ENCODE data around the gene ZBTB20.

ZBTB20 gene

DNA sequence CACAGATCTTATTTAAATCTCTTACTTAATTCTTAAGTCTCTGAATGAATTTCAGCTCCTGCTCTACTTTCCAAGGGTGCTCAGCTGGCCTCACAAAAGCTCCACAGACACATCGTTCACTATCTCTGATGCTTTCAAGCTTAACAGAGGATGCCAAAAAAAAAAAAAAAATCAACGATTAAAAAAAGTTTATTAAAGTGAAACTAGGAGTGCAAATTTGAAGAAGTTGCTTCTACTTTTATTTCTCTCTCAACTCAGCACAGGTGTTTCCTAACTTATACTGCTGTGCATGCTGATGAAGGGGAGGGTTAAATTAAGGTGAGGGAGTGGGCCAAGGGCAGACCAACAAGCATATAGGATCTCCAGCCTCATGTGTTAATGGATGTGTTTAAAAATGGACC is 696.0 kb downstream of the ZBTB20 start:
- peak in 4 of 51 donors; percentile 10 to 78 (median 20) for DNase-seq

DNA sequence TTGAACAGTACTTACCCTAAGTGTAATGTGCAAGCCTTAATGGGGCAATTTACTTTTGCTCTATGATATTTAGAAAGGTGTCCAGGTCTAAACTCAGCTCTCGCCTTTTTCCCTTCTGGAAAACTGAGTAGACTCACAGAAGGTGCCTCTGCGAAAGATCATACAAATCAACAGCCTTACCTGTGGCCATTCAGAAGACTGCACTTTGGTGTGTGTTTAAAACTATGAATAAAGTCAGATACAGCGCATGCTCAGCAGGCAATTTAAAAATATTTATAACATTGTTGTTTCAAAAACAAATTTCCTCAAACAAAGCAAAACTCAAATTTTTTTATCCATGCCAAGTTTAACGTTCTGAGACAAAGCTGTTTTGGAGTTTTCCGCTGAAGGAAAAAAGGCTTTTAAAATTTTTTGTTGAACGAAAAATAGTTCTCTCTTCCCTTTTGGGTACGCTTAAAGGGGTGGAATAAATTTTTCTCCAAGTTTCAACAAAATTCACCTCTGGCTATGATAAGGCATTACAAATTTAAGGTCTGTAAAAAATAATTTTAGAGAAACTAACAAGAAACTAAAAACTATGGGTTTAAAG is 697.0 kb downstream of the ZBTB20 start:
- DNase-seq = peak in 2 of 51 donors; percentile 22 to 75

DNA sequence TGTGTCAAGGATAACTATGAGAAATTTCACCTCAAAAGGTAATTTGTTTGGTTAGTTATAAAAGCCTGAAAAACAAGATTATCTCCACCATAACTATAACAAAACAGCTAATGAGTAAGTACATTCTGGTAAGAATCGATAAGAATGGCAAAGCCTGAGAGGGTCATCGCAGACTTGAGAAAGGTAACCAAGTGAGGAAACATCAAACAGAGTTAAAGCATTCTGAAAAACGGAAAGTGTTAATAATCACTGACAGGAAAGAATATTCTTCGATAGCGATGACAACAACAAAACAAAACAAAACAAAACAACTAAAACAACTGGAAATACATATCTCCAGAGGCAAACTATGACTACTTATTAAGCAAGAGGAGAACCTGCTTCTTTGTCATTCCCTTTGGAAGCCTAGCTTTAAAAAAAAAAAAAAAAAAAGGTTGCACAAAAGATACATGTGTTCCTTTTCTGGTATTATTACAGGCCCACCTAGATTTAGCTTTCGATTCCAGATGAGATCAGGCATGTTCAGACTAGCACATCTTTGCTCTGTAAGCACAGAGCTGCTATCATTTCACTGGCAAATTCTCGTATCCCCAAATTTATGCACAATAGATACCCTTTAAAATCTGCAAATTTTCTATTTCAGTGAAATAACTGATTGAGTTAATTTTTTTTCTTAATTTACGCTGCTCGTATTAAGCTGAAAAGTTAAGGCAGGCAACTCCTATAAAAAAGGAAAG is 697.6 kb downstream of the ZBTB20 start:
- no peak for DNase-seq

GRCh38 chr3:114447950-114448479 is 699.1 kb downstream of the ZBTB20 start:
- DNase-seq = peak in 4 of 51 donors; percentile 5 to 70 (median 12)

DNA sequence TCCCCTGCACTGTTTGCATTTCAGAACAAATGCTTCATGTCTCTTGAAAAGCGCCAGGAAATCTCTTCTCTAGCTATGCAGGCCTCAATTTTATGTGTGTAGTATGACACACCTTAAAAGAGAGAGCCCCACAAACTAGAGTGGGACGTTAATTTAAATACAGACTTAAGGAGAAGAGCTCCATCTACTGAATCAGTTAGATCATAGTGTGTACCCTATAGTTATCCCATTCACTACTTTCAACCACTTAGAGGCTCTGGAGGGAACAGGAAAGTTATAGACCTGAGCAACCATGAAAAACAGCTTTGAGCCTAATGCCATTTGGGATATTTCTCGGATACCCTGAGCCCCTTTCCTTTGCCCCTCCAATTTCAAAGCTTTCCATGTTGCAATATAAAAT is 699.5 kb downstream of the ZBTB20 start:
- DNase-seq = peak in 1 of 51 donors; percentile 70

- peak in 7 of 51 donors; percentile 3 to 53 (median 17) for DNase-seq
Observed at GRCh38 chr3:114446600-114446999, 700.5 kb downstream of the ZBTB20 start.

GRCh38 chr3:114445233-114445632 is 701.9 kb downstream of the ZBTB20 start:
- no peak for DNase-seq

DNA sequence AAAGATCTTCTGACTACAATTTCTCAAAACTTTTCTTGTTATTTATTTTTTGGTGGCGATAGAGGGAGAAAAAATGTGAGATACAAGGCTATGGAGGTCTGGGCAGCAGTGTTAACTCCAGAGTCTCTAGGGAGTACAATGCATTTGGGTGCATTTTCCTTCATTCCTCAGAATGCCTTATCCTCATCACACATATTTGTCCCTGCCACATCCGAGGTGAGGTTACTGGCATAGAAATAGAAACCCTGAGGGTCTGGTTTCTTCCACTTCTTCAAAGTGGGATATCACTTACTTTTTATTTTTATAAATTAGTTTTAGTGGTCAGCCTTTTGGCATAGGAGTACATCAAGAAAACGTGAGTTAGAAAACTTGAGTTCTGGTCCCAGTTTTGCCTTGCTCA is 702.9 kb downstream of the ZBTB20 start:
- DNase-seq = no peak

DNA sequence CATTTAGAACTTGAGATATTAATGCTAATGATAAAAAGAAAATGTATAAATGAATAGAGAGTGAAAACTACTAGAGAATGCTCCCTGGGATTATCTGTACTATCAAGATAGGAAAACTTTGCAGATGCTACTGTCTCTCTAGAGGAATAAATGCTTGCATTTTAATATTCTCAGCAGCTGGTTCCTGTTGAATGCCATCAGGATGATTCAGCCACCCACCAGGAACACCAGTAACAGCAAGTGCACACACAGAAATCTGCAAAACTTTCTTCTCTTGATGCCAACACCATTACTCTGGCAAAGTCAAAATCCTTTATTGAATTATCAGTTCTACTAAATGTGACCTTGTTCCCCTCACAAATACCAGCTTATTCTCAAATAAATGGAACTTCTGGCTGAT is 704.8 kb downstream of the ZBTB20 start:
- DNase-seq = peak in 1 of 51 donors; percentile 67

GRCh38 chr3:114441386-114441785 is 705.7 kb downstream of the ZBTB20 start:
- DNase-seq = peak in 8 of 51 donors; percentile 11 to 52 (median 24)

GRCh38 chr3:114440700-114441099 is 706.4 kb downstream of the ZBTB20 start:
- DNase-seq = no peak

GRCh38 chr3:114439284-114439683 is 707.8 kb downstream of the ZBTB20 start:
- no peak for DNase-seq

DNA sequence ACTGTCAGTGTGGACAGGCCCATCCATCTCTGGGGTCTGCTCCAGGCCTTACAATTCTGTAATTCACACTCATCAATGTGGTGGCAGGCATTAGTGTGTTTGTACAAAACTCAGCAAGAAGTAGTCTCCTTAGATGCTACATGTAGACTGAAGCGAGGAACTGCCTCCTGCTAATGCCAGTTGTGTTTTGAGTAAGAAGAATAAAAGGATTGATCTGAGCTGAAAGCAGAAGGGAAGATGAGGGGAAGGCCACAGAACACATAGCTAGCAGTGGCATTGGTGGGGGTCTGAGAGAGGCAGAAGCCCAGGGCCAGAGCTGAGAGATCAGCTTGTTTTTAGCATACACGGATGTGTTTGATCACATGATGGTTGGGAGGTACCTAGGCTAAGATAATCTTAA is 709.2 kb downstream of the ZBTB20 start:
- DNase-seq = no peak

GRCh38 chr3:114436182-114436581 is 710.9 kb downstream of the ZBTB20 start:
- no peak for DNase-seq

DNA sequence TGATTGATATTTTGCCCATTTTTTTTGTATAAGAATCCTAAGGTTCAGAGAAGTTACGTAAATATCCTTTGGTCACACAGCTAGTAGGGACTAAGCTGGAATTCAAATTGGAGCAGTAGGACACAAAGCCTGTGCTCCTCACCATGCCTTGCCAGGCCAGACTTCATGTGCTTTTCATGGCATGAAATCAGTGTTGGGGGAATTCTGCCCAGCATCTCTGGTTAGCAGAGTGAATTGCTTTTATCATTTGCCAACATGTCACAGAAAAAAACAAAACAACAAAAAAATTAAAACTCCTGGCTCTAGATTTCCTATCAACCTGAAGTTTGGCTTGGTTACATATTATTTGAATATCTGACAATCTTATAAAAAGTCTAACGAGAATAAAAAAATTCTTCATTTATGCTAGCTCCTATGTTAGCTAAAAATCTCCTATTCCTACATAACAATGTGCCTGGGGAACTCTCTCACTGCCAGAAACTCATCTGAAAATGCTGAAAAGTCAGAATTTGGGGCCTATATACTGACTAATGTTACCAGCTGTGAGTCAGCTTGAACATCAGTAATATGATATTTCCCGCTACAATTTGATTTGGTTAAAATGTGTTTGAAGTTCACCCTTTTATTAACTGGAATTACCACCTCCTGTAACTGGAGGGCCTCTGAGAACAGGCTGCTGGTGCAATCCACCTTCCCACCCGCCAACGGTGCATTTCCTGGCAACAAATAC is 711.5 kb downstream of the ZBTB20 start:
- DNase-seq = no peak

GRCh38 chr3:114432310-114432709 is 714.8 kb downstream of the ZBTB20 start:
- DNase-seq = no peak

DNA sequence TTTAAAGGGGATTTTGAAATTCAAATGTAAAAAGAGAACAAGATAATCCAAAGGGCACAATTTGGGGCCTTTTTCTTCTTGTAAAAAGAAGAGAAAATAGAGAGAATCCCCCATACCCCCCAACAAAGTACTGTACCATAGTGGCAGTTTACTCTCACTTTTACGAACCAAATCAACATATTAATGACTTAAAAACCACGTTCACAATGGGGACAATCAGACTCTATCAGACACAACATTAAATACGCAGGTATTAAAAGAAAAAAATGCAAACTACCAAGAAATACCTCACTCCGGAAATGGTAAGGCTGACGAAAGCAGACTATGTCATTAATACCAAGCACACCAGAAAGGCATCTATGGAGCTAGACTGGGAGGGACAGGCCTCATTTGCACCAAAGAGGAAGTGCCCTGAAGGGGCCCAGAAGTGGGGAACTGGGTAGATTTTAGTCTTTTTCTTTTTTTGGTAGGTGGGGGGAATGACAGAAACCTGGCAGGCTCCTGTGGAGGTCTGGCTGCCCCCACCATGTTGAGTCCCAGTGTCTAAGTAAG is 719.0 kb downstream of the ZBTB20 start:
- DNase-seq = no peak

DNA sequence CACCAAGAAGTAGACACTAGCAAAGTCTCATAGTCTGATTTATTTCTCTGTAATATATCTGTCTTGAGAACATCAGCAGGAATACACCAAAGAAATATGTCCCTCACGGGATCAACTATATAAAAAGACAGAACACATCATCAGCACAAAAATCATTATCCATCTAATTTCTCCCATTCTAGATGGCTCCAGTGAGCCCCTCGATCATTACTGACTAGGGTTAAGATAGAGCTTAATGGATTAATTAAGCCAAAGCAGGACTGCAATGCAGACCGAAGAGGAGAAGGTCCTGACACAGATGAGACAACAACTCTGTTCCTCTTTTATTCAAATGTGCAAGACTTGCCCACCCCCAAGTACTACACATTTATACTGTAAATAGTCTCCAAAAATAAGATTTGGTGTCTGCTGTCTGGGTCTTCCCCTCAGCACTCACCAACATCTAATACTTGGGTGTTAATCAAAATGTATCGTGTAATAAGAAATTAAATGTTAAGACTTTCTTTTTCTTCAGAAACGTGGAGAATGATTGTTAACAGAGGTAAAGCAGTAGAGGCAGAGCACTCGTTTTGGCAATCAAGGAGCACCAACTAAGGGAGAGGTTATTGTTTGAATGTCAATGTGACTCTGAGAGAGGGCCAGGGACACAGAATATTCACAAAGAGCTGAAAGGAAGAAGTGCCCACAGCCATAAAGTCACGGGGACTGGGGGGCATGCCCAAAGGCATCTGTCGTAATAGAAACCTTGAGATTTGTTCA is 719.6 kb downstream of the ZBTB20 start:
- DNase-seq = peak in 1 of 51 donors; percentile 5

DNA sequence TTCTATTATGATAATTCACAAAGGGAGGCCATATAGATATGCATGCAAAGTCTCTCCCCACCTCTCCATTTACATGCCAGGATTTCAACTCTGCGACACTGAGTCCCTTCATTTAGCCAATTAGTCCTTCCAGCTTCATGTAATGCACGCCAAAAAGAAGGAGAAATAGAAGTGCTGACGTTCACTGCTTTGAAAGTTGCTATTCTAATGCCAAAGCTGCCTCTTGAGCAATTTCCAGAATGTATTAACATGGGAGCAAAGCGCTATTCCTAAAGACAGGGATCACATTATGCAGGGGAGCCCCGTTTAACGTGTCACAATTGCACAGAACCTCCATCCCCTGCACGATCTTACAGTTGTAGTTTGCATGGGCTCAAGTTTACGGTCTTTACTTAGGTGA is 722.8 kb downstream of the ZBTB20 start:
- peak in 2 of 51 donors; percentile 31 to 33 for DNase-seq

DNA sequence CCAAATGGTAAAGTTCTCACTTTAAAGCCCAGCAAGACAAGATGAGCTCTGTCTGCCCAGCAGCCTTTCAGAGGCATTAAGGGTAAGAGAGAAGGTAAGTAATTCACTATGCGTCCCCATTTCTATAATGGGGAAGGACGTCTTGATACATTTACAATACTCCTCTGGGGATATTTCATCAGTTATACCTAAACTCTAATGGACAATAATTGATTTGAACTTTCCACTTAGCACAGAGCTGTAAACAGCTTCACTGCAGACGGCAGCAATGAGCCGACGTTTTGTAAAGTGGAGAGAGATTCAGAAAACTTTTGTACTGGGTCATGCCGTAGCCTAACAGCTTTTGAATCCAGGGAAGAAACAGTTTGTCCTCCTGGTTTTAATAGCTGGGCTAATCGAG is 725.9 kb downstream of the ZBTB20 start:
- DNase-seq = no peak

- no peak for DNase-seq
Observed at GRCh38 chr3:114420072-114420471, 727.0 kb downstream of the ZBTB20 start.

All from hypothalamus (tissue), 51 donors.